ENCODE results near the gene ZNF695. TPM values are rescaled to one million over a fixed set of nuclear protein-coding genes. Genes with fewer than 3 reads are reported as not detected.

ZNF695 gene
- total and polyA plus RNA-seq, 9 of the 15 experiments (the other 6 are each of a cell fraction or from before 2014, with no cell fraction given) = 8.7 to 15.2 (median 10.9) TPM

- Histone ChIP-seq H3K4me3 (no peak overlapping the region), H3K27ac (ENCODE audit: extremely low read depth, low read depth, low read length) (no peak overlapping the region), H3K9me1 (ENCODE audit: control insufficient read depth, insufficient read depth, low read length) (no peaks in the 10 kb centered on the region), H4K20me1 (replicated peaks; ENCODE audit: control insufficient read depth, insufficient read depth, low read length) (no peaks in the 10 kb centered on the region), H3K27me3 (ENCODE audit: control insufficient read depth in 2 of 2, insufficient read depth in 2 of 2, low read length in 2 of 2) (no peaks in the 10 kb centered on the region), H3K9me3 (replicated peaks; ENCODE audit: control insufficient read depth, insufficient read depth, low read depth, low read length) (peaks cover 24% of the 10 kb centered on the region), H3K4me1 (replicated peaks in 1 of 2; ENCODE audit: control insufficient read depth in 2 of 2, insufficient read depth in 2 of 2, low read length in 2 of 2) (no peaks in the 10 kb centered on the region), H2AFZ (ENCODE audit: low read depth, low read length) (no peak overlapping the region), H3K9ac (ENCODE audit: insufficient read depth in 1 of 2, low read depth in 2 of 2, low read length in 2 of 2) (no peak overlapping the region), H3K4me2 (ENCODE audit: insufficient read depth, low read length) (no peak overlapping the region), H3K79me2 (ENCODE audit: control insufficient read depth, insufficient read depth, low read length) (peaks cover 13% of the 10 kb centered on the region; the same call in 2 of the 3 replicates), H3K36me3 (ENCODE audit: control insufficient read depth, insufficient read depth, low read length) (no peaks in the 10 kb centered on the region; the same call in 2 of the 3 replicates)
- no TSS peak for BruUV-seq (replicated peaks)
- ChIA-PET POLR2A (no interaction called here), CTCF (ENCODE audit: low intra/inter-chr PET ratio) (no interaction called here)
- in situ Hi-C loops (cut with MboI) = no loop called here
- 54% methylated on average over 2 of the region's 2 CpGs for WGBS (ENCODE audit: insufficient coverage, low coverage, missing lambda C conversion rate)
- ATAC-seq (no peak), DNase-seq (ENCODE audit: extremely low read depth in 1 of 4, low spot score in 3 of 4) (no peak), FAIRE-seq (no peak)
- TF ChIP-seq TRIM28 (IDR thresholded peaks at IDR 0.05) (peak; percentile 69), CBX5 (IDR thresholded peaks at IDR 0.05; ENCODE audit: borderline replicate concordance, low read depth) (peak; percentile 89), CBX3 (IDR thresholded peaks at IDR 0.05; ENCODE audit: borderline replicate concordance in 1 of 2, low read length in 2 of 2) (peak in 1 of 2 experiments; percentile 88; a peak in 1 of 3 replicates), HLTF (IDR thresholded peaks at IDR 0.05) (no peak), ZFP36 (IDR thresholded peaks at IDR 0.05; ENCODE audit: low read depth, low read length, partially characterized antibody) (peak; percentile 22)
- intact Hi-C loops (cut with micrococcal nuclease) = no loop called here
Measured at GRCh38 chr1:247047260-247047659, 39.4 kb upstream of the ZNF695 start.

GRCh38 chr1:247043406-247043805 is 35.5 kb upstream of the ZNF695 start:
- 71% methylated on average over 5 of the region's 5 CpGs for WGBS (ENCODE audit: insufficient coverage, low coverage, missing lambda C conversion rate)
- H3K9me3 ChIP-seq (replicated peaks; ENCODE audit: control insufficient read depth, insufficient read depth, low read depth, low read length) = peaks cover 30% of the 10 kb centered on the region
- no peaks in the 10 kb centered on the region for H4K20me1 ChIP-seq (replicated peaks; ENCODE audit: control insufficient read depth, insufficient read depth, low read length)
- intact Hi-C loops (cut with micrococcal nuclease) (no loop called here), in situ Hi-C loops (cut with MboI) (no loop called here)
- no peak overlapping the region for H3K9ac ChIP-seq (ENCODE audit: insufficient read depth in 1 of 2, low read depth in 2 of 2, low read length in 2 of 2)
- ATAC-seq = no peak
- no peak for FAIRE-seq
- no peak overlapping the region for H3K4me2 ChIP-seq (ENCODE audit: insufficient read depth, low read length)
- H3K79me2 ChIP-seq (ENCODE audit: control insufficient read depth, insufficient read depth, low read length) = peaks cover 20% of the 10 kb centered on the region; the same call in 2 of the 3 replicates
- H2AFZ ChIP-seq (ENCODE audit: low read depth, low read length) = no peak overlapping the region
- ChIA-PET CTCF (ENCODE audit: low intra/inter-chr PET ratio) (no interaction called here), POLR2A (no interaction called here)
- DNase-seq (ENCODE audit: extremely low read depth in 1 of 4, low spot score in 3 of 4) = no peak
- no peak overlapping the region for H3K4me3 ChIP-seq
- BruUV-seq (replicated peaks) = TSS peak; percentile 26
- H3K27me3 ChIP-seq (ENCODE audit: control insufficient read depth in 2 of 2, insufficient read depth in 2 of 2, low read length in 2 of 2) = no peaks in the 10 kb centered on the region
- no peaks in the 10 kb centered on the region for H3K9me1 ChIP-seq (ENCODE audit: control insufficient read depth, insufficient read depth, low read length)
- H3K4me1 ChIP-seq (replicated peaks in 1 of 2; ENCODE audit: control insufficient read depth in 2 of 2, insufficient read depth in 2 of 2, low read length in 2 of 2) = no peaks in the 10 kb centered on the region
- no peak overlapping the region for H3K27ac ChIP-seq (ENCODE audit: extremely low read depth, low read depth, low read length)
- H3K36me3 ChIP-seq (ENCODE audit: control insufficient read depth, insufficient read depth, low read length) = peaks cover 7% of the 10 kb centered on the region
- no peak for TF ChIP-seq ZBTB5 (IDR thresholded peaks at IDR 0.05)
- TF ChIP-seq HNRNPUL1 (IDR thresholded peaks at IDR 0.05; ENCODE audit: low read length) = no peak
- TF ChIP-seq ZNF584 (CRISPR knock-in tag; IDR thresholded peaks at IDR 0.05; ENCODE audit: low read depth) = no peak
- TF ChIP-seq BCL6 (CRISPR knock-in tag; IDR thresholded peaks at IDR 0.05) = no peak
- no peak for TF ChIP-seq ZNF274 (IDR thresholded peaks at IDR 0.05; ENCODE audit: borderline replicate concordance, low read depth, low read length)
- TF ChIP-seq TRIM24 (IDR thresholded peaks at IDR 0.05) = no peak
- TF ChIP-seq, protein P1, sequence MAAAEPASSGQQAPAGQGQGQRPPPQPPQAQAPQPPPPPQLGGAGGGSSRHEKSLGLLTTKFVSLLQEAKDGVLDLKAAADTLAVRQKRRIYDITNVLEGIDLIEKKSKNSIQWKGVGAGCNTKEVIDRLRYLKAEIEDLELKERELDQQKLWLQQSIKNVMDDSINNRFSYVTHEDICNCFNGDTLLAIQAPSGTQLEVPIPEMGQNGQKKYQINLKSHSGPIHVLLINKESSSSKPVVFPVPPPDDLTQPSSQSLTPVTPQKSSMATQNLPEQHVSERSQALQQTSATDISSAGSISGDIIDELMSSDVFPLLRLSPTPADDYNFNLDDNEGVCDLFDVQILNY (CRISPR knock-in tag; IDR thresholded peaks at IDR 0.05) = no peak
- TF ChIP-seq KDM4B (IDR thresholded peaks at IDR 0.05; ENCODE audit: borderline replicate concordance in 2 of 2, low read depth in 1 of 2) = no peak
- TF ChIP-seq SMARCA4 (IDR thresholded peaks at IDR 0.05) = no peak
- TF ChIP-seq TCF7L2 (IDR thresholded peaks at IDR 0.05; ENCODE audit: low read depth, low read length) = no peak
- TF ChIP-seq RAD21 (CRISPR knock-in tag; conservative IDR thresholded peaks at IDR 0.05 in 1 of 2, IDR thresholded peaks at IDR 0.05 in 1 of 2) = peak in 1 of 2 experiments; percentile 25; a peak in 1 of 4 replicates
- no peak for TF ChIP-seq CREM (IDR thresholded peaks at IDR 0.05; ENCODE audit: low read depth)

All from K562 (cell line).